ENCODE results near the gene WBP11.

GRCh38 chr12:14811486-14811885 lies 8.2 kb upstream of the WBP11 start:
- TF ChIP-seq CTCF (IDR thresholded peaks at IDR 0.05 in 2 of 3, conservative IDR thresholded peaks at IDR 0.05 in 1 of 3; ENCODE audit: borderline replicate concordance in 1 of 3, insufficient read depth in 1 of 3, low read depth in 2 of 3, low read length in 2 of 3) (no peak), EZH2 (IDR thresholded peaks at IDR 0.05) (no peak), RAD21 (IDR thresholded peaks at IDR 0.05; ENCODE audit: low read depth) (no peak), ATF3 (IDR thresholded peaks at IDR 0.05) (no peak), ZNF274 (IDR thresholded peaks at IDR 0.05; ENCODE audit: low read depth, low read length) (no peak), POLR2A (IDR thresholded peaks at IDR 0.05; ENCODE audit: borderline replicate concordance, extremely low read depth, insufficient read depth, insufficient read length) (no peak), SIN3A (IDR thresholded peaks at IDR 0.05; ENCODE audit: low read depth) (no peak), FOSL1 (IDR thresholded peaks at IDR 0.05; ENCODE audit: low read depth) (no peak), POLR2AphosphoS5 (IDR thresholded peaks at IDR 0.05; ENCODE audit: low read depth, low read length) (no peak)
- TF ChIP-seq, protein P1, sequence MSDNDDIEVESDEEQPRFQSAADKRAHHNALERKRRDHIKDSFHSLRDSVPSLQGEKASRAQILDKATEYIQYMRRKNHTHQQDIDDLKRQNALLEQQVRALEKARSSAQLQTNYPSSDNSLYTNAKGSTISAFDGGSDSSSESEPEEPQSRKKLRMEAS (IDR thresholded peaks at IDR 0.05) = no peak
- TF ChIP-seq, protein P2, sequence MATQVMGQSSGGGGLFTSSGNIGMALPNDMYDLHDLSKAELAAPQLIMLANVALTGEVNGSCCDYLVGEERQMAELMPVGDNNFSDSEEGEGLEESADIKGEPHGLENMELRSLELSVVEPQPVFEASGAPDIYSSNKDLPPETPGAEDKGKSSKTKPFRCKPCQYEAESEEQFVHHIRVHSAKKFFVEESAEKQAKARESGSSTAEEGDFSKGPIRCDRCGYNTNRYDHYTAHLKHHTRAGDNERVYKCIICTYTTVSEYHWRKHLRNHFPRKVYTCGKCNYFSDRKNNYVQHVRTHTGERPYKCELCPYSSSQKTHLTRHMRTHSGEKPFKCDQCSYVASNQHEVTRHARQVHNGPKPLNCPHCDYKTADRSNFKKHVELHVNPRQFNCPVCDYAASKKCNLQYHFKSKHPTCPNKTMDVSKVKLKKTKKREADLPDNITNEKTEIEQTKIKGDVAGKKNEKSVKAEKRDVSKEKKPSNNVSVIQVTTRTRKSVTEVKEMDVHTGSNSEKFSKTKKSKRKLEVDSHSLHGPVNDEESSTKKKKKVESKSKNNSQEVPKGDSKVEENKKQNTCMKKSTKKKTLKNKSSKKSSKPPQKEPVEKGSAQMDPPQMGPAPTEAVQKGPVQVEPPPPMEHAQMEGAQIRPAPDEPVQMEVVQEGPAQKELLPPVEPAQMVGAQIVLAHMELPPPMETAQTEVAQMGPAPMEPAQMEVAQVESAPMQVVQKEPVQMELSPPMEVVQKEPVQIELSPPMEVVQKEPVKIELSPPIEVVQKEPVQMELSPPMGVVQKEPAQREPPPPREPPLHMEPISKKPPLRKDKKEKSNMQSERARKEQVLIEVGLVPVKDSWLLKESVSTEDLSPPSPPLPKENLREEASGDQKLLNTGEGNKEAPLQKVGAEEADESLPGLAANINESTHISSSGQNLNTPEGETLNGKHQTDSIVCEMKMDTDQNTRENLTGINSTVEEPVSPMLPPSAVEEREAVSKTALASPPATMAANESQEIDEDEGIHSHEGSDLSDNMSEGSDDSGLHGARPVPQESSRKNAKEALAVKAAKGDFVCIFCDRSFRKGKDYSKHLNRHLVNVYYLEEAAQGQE (IDR thresholded peaks at IDR 0.05; ENCODE audit: low read depth) = no peak
- TF ChIP-seq, protein P3, sequence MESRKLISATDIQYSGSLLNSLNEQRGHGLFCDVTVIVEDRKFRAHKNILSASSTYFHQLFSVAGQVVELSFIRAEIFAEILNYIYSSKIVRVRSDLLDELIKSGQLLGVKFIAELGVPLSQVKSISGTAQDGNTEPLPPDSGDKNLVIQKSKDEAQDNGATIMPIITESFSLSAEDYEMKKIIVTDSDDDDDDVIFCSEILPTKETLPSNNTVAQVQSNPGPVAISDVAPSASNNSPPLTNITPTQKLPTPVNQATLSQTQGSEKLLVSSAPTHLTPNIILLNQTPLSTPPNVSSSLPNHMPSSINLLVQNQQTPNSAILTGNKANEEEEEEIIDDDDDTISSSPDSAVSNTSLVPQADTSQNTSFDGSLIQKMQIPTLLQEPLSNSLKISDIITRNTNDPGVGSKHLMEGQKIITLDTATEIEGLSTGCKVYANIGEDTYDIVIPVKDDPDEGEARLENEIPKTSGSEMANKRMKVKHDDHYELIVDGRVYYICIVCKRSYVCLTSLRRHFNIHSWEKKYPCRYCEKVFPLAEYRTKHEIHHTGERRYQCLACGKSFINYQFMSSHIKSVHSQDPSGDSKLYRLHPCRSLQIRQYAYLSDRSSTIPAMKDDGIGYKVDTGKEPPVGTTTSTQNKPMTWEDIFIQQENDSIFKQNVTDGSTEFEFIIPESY (IDR thresholded peaks at IDR 0.05; ENCODE audit: extremely low read depth, insufficient replicate concordance, low read length) = no peak
